NCI-H1092 treated with DMSO at 0.1 percent for 48 hours (cell line): Measurements from ENCODE around the gene GCLC.
A peak's percentile ranks its signal among the peaks of the same experiment; 100 is the strongest.

ENCODE experiments used
- DNase-seq: peaks from one replicate; lab custom pipeline; 2025; lab: John Stamatoyannopoulos, UW

GCLC gene

DNA sequence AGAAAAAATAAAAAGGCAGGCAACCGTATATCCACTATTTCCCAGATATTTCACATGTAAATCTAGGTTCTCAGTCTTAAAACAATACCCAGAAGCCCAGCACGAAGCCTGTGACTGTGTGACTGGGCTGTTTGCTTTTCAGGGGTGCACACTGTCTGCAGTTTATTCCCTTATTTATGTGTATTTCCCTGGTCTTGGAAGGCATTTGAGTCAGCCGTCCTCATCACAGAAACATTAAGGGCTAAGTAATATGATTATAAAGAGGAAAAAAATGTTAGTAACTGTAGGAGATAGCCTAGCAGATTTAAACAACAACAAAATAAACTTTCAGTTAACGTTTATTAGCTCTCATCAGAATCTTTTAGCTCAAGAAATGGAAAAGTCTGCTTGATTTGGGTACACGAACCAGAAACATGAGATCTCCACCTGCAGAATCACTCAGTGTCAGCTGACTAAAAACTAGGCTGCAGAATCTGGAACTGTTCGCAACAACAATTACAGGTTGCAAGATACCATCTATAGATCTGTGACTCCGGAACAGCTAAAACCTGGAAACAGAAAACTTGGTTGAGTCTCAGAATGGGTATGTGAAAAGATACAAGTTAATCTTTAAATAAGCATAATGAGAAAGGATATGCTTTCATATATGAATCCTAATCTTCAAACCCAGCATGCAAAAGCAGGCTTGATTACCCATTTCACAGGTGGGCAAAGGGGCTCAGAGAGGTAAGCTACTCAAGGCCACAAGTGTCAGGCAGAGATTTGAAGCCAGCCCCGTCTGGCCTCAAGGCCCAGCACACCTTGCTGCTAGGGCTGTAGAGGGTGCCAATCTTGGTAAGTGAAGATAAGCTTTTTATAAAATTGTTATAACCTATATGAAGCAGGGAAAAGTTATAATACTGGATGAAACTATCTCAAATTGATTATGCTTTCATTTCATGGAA is 21.1 kb downstream of the GCLC start:
- DNase-seq: no peak

DNA sequence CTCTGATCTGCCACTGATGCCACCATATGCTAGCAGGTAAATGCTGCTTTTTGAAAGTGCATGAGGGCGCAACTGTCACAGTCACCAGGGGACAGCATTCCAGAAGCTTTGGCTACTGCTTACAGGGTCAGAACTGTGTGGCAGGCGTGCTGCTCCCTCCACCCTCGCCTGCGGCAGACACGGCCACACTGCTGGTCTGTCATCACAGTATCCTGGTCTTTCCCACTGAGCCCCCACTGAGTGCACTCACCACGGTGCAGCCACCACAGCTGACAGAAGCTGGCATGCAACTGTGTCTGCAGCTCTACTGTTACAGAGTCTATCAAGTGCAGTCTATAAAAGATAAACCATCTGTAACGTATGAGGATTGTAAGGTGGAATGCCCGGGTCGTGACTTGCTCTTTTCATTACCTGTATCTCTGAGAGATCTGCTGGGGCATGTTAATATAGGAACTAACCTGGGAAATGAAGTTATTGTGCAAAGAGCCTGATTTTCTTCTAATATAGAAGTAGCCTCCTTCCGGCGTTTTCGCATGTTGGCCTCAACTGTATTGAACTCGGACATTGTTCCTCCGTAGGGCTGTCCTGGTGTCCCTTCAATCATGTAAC is 24.5 kb downstream of the GCLC start:
- DNase-seq: no peak

DNA sequence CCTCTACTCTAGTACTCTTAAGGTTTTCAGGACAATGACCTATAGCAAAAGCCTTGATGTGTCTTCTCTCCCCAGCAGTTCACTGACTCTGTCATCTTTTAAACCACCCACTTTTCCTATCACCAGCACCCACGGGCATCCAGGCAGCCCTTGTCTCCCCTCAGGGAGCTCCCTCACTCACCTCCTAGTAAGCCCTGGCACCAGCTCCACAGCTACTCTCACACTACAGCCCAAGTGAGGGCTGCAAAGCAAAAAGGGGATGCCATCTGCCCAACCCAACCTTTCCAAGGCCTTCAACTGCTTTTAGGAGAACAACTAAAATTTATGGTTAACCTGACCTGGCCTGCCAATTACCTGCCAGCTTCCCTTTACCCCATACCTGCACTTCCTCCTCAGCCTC is 26.0 kb downstream of the GCLC start:
- no peak for DNase-seq

DNA sequence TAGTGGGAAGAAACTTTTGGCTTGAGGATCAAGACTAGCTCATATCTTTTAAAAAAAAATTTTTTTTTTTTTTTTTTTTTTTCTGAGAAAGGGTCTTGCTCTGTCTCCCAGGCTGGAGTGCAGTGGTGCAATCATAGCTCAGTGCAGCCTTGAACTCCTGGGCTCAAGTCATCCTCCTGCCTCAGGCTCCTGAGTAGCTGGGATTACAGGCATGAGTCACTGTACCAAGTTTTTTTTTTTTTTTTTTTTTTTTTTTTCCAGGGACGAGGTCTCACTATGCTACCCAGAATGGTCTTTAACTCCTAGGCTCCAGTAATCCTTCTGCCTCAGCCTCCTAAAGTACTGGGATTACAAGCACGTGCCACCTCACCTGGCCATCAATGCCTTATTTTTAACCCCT is 27.9 kb downstream of the GCLC start:
- no peak for DNase-seq

DNA sequence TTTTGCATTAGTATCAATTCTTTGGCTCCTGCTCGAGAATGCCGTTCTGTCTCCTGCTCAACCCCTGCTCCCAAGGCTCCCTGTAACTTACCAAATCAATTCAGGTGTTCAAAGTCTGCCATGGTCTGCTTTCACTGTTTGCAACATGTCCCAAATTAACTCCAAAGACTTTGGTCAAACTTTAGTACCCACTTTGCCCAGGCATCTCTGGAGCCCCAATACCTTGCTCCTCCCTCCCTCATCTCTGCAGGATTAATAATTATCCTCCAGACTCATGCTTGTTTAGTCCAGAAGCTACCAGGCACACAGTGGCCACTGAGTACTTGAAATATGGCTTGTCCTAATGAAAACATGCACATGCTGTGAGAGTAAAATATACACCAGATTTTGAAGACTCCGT is 30.2 kb downstream of the GCLC start:
- DNase-seq: no peak

DNA sequence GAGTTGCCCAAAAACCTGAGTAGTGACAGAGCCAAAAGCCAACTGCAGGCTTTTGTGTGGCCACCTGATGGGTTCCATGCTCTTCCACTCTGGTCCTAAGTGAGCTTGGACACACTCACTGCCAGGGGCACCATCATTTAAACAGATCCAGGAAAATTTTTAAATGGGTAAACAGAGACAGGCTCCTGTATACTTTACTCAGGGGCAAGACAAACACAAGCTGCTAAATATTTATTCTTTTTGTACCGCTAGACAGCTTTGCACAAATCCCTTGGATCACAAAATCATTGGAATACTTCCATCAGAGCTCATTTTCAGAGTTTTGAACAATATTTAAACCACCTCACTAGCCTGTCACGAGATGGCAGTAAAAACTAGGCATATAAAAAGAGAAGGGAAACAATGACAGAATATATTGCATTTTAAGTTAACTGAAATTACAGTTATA is 31.4 kb downstream of the GCLC start:
- DNase-seq: peak; percentile 43

DNA sequence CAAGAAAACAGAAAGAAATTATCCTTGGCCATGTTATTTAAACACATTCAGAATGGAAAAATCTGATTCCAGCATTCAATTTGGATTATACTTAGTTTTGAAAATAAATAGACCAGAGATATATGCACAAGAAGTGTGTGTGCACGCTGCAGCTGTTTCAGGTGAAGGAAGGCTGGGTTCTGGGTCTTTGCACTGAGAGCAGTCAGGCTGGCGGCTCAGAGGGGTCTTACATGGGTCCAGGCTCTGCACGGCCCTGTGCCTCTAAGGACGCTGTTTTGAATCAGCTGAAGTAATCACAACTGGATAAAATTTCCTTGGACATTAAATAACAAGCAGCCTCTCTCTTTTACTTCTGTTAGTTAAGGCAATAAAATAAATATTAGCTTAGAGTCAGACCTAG is 31.8 kb downstream of the GCLC start:
- DNase-seq: no peak

DNA sequence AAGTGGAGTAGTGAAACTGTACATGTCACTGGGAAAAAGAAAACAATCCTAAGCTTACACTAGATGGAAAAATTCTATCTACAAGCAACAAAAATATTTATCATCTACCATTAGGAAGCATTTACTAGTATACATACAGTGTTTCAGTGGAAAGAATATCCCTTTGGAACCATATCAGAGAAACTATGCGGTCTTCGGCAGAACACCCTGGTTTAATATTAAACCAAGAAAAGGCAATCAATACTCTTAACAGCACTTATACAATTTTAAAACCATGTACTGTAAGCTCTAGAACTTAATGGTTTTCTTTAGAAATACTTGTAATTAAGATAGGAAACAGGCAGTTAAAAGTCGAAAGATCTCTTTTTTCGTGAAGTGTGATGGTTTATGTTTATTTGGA is 32.3 kb downstream of the GCLC start:
- DNase-seq: no peak

DNA sequence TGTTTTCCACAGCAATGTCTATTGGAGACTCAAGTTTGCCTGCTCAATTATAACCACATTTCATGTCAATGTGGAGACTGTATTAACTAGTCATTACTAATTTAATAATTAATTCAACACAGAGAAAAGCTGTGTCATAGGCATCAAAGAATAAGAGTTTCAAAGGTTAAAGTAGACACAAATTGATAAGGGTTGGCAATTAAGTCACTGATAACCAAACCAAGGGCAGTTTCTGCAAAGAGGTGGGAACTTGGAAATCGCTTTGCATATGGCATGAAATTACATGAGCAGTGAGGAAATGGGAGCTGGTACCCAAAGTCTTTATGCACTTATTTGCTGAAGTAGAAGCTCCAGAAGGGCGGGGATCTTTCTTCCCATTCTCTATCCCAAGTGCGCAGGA is 34.2 kb downstream of the GCLC start:
- DNase-seq: no peak

DNA sequence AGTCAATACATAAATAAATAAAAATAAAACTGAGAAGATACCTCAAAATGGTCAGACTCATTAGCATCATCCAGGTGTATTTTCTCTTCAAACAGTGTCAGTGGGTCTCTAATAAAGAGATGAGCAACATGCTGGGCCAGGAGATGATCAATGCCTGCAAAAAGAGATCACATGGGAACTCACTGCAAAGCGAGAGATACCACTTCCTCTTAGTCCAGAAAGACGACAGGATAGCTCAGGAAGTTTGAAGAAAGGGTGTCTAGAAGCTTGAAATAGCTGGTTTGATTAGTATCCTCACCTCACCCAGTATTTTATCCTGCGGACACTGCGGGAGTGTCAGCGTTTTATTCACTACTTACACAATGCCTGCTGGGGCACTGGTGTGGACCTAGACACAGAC is 38.0 kb downstream of the GCLC start:
- no peak for DNase-seq

DNA sequence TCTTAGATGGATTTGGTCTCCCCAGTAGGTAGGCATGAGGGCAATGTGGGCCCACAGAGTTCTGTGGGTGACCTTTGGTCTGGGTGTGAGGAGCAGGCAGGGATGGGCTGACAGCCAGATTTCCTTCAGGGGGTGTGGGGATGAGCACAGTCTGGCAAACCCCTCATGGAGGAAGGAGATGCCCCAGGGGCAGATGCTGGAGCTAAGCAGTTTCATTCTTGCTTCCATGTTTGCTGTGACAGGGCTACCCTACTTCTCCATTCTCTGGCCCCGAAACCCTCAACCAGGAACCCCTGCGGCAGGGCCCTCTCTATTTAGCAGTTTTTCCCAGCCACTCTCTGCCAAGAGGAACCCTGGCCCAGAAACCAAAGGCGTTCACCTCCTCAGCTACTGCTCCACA is 40.4 kb downstream of the GCLC start:
- DNase-seq: no peak

DNA sequence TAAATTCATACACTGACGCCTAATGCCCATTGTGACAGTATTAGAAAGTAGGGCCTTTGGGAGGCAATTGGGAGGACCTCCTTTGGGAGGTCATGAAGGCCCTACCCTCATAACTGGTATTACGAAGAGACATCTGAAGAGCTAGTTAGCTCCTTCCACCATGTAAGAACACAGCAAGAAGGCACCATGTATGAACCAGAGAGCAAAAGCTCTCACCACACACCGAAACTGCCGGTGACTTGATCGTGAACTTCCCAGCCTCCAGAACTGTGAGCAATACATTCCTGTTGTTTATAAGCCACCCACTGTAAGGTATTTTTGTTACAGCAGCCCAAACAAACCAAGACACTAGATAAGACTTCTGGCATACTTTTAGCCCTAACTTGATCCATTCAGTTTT is 41.8 kb downstream of the GCLC start:
- DNase-seq: no peak

DNA sequence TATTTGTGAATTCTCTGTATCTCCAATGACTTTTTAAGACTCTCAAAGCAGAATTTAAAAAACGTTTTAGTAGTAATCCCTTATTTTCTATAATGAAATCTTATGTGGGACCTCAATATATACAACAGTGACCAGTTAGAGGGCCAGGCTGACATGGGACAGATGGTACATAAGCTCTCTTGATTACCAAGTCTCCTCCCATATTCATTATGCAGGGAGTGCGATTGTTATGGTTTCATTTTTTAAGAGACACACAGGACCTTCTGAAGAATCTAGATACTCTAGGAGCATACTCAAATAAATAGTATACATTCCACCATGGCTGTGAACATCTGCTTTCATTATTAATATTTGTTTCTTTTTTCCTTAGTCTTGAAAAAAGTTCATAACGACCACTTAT is 43.5 kb downstream of the GCLC start:
- DNase-seq: no peak

DNA sequence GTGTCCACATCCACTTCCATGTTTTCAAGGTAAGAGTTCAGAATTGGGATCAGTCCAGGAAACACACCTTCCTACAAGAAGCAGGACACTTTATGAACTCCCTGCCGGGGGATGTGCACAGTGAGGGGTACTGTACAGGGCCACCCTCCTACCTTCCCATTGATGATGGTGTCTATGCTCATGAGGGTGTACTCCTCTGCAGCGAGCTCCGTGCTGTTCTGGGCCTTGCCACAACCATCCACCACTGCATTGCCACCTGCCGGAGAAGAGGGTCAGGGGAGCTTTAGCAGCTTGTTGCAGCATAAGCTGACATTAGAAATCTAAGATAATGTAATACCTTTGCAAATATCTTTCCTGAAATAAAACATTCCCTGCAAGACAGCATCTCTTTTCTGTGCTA is 44.8 kb downstream of the GCLC start:
- DNase-seq: no peak

DNA sequence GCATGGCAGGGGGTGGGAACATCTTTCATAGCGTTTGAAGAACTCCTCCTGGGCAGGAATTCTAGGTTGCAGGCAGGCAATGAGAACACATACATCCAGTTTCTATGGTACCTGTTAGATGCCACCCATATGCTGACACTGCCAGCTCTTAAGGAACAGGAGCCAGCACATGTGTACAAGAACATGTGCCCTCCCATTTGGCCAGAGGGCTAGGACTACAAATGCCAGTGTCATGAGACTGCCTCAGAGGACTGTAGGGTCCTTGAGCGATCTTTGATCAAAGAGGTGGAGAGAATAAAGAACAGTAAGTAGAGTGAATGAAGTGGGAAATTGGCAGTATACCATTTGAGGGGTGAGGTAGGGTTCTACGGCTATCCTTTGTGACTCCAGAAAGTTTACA is 45.8 kb downstream of the GCLC start:
- no peak for DNase-seq

DNA sequence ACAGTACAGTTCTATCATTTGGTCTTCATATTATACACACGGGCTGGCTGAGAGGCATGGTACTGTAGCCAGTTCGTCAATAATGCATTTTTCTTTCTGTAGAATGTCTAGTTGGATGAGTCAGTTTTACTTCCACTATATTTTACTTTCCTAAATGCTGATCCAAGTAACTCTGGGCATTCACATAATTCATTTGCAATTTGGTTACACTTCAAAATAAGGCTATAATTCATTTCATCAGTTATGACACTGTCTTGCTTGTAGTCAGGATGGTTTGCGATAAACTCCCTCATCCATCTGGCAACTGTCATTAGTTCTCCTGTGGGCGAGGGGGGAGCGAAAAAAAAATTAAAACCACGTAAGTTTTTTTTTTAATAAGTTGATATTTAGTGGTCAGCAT is 46.3 kb downstream of the GCLC start:
- no peak for DNase-seq

DNA sequence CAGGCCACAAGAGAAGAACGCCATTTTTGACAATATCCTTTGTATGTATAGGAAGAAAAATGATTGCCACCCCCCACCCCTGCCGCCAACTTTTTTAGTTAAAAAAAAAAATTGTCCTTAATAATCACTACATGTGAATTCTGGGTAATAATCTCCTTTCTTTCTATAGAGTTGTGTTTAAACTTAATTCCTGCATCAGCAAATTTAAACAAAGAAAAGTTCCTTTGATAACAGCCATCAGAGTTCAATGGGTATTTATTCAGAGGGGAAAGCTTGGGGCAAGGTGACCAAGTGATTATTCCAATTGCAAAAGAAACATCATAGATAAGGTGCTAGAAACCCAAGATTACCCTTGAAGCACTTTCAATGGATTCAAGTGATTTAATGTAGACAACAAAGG is 47.0 kb downstream of the GCLC start:
- DNase-seq: no peak

DNA sequence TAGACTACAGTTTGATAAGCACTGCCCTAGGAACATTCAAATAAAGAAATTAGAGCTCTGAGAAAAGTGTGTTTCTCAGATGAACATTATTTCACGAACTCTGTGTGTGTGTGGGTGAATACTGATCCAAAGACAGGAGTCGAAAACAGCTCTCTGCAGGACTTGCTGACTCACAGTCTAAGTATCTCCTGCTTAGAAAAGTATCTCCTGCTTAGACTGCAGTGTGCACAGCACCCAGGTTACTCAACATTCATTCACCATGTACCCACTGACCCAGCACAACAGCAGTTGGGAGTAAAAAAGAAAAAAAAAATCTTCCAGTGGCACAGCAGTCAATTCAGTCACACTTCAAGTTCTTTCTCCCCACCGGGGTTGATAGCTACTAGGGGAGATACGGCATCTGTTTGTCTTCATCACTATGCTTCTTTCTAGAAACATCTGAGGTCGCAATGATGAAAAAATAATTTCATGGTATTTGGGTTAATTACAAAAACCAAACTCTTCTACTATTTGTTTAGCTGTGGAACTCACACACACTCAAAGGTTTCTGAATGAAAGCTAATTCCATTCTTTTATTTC is 48.0 kb downstream of the GCLC start:
- DNase-seq: no peak

DNA sequence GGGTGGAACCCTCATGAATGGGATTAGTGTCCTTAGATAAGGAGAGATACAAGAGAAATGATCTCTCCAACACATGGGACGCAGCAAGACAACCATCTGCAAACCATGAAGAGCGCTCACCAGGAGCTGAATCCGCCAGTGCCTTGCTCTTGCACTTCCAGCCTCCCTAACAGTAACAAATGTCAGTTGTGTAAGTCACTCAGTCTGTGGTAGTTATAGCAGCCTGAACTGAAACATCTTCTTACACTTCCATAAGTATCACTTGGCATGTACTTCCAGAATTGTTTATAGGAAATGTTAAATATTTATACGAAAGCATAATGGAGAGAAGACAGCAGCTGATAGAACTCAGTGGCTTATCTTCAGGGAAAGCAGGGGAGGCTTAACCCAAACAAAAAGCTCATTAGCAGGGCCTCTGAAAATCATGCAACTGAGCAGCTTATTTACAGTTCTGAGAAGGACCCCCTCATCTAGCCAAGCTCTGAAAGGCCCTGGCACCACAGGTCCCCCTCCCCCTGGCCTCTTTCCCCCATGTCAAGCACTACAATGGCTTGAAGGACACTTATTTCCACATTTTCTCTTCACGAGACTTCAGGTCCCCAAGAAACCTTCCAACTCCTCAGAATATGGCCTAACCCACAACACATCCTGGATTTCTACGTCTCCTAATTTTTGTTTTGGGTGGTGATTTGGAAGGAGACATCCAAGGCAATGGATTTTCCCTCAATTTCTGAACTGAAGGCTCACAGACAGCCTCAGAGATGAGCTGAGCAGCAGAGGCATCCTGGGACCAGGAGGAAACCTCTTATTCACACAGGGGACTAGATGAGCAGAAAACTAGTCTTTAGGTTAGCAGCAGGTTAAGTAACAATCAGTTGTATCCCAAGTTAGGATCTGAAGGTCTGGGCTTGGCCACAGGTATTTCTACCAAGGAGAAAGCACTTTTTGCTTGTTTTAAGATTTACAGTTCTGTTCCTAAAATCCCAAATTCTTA is 49.1 kb downstream of the GCLC start:
- DNase-seq: no peak

DNA sequence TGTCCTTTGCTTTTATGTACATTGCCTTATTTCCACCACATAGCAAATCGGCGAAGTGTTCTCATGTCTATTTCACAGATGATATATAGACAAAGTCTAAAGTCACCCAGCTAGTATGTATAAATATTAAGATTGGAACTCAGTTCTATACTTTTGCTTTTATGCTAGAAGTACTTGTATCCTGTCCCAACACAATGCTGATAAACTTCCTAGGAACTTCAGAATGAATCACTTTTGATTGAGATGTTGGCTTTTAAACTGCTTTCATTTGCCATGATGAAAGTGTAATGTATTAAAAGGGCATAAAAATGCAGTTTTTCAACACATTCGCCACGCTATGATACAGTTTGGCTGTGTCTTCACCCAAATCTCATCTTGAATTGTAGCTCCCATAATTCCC is 50.8 kb downstream of the GCLC start:
- no peak for DNase-seq

DNA sequence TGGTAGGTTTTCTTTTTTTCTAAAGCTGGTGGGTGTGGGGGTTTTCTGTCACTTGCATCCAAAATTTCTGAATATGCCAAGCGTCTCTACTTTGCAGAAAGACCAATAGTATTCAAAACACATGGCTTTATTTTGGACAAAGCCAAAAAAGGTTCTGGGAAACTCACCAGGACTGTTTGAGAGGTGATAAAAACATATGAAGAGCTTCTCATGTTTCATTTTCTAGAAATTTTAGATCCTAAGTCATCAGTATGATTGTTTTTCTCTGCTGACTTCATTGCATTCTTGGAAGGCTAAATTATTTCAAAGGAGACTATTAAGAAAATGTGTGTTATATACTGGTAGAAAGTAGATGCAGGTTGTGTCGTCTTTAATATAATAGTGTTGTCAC is 51.3 kb downstream of the GCLC start:
- no peak for DNase-seq
